Measurements from ENCODE around the gene CHCHD6. TPM values are rescaled to one million over a fixed set of nuclear protein-coding genes. Genes with fewer than 3 reads are reported as not detected.

CHCHD6 gene
- total RNA-seq, 1 experiment from 2014 or later, result 40.9 TPM

- Mint-ChIP-seq H3K27me3 (ENCODE audit: low read depth) (no peaks in the 10 kb centered on the region), H3K27ac (no peak overlapping the region), H3K9me3 (no peaks in the 10 kb centered on the region), H3K4me1 (peaks cover 26% of the 10 kb centered on the region), H3K36me3 (no peaks in the 10 kb centered on the region; the same call in 1 of the 2 replicates), H3K4me3 (no peak overlapping the region)
- no peak for TF ChIP-seq FOXJ3 (CRISPR knock-in tag; IDR thresholded peaks at IDR 0.05; ENCODE audit: borderline replicate concordance)
- no peak for TF ChIP-seq GTF2I (CRISPR knock-in tag; conservative IDR thresholded peaks at IDR 0.05)
- no peak for TF ChIP-seq RELA (CRISPR knock-in tag; IDR thresholded peaks at IDR 0.05; ENCODE audit: borderline replicate concordance)
- TF ChIP-seq NR2C2 (CRISPR knock-in tag; IDR thresholded peaks at IDR 0.05), result no peak
- TF ChIP-seq AFF4 (CRISPR knock-in tag; IDR thresholded peaks at IDR 0.05; ENCODE audit: borderline replicate concordance), result no peak
- TF ChIP-seq ZNF512 (CRISPR knock-in tag; IDR thresholded peaks at IDR 0.05; ENCODE audit: borderline replicate concordance), result no peak
- no peak for TF ChIP-seq ZNF121 (CRISPR knock-in tag; IDR thresholded peaks at IDR 0.05)
- TF ChIP-seq CBFB (CRISPR knock-in tag; IDR thresholded peaks at IDR 0.05; ENCODE audit: low read depth), result no peak
- no peak for TF ChIP-seq NR1H2 (CRISPR knock-in tag; IDR thresholded peaks at IDR 0.05)
- no peak for TF ChIP-seq ZBTB21 (CRISPR knock-in tag; IDR thresholded peaks at IDR 0.05; ENCODE audit: borderline replicate concordance)
- no peak for TF ChIP-seq ETV6 (CRISPR knock-in tag; IDR thresholded peaks at IDR 0.05)
- TF ChIP-seq ZNF281 (CRISPR knock-in tag; IDR thresholded peaks at IDR 0.05), result no peak
- no peak for TF ChIP-seq SP1 (CRISPR knock-in tag; conservative IDR thresholded peaks at IDR 0.05)
- POLR2A ChIA-PET, result no interaction called here
- DNase-seq (ENCODE audit: low spot score), result no peak
- CTCF ChIA-PET, result interaction anchor here (1.1 to 2.9 kb wide), 3 partner anchors 15 to 249 kb away, joined by 3 to 21 read pairs (median 8); partner anchors contain the start of gene PLXNA1
- ATAC-seq, result no peak
Measured at GRCh38 chr3:127000761-127001160, 296.7 kb downstream of the CHCHD6 start.

GRCh38 chr3:127001486-127002194 is 297.6 kb downstream of the CHCHD6 start:
- Mint-ChIP-seq H3K27ac (no peak overlapping the region), H3K27me3 (ENCODE audit: low read depth) (no peaks in the 10 kb centered on the region), H3K4me3 (no peak overlapping the region), H3K36me3 (no peaks in the 10 kb centered on the region; the same call in 1 of the 2 replicates), H3K9me3 (no peaks in the 10 kb centered on the region), H3K4me1 (peaks cover 26% of the 10 kb centered on the region)
- POLR2A ChIA-PET, result no interaction called here
- CTCF ChIA-PET, result interaction anchor here (0.6 to 2.9 kb wide), 13 partner anchors 9 to 472 kb away, joined by 3 to 21 read pairs (median 5); partner anchors contain the start of gene PLXNA1
- no peak for DNase-seq (ENCODE audit: low spot score)
- no peak; the same call in 1 of the 2 replicates for ATAC-seq
- TF ChIP-seq CREB1 (CRISPR knock-in tag; IDR thresholded peaks at IDR 0.05) (peak; percentile 31; the same call in 1 of the 2 replicates), AR (CRISPR knock-in tag; IDR thresholded peaks at IDR 0.05) (no peak)

Data from WTC11 (cell line).